ENCODE data around the gene PLB1.

DNA sequence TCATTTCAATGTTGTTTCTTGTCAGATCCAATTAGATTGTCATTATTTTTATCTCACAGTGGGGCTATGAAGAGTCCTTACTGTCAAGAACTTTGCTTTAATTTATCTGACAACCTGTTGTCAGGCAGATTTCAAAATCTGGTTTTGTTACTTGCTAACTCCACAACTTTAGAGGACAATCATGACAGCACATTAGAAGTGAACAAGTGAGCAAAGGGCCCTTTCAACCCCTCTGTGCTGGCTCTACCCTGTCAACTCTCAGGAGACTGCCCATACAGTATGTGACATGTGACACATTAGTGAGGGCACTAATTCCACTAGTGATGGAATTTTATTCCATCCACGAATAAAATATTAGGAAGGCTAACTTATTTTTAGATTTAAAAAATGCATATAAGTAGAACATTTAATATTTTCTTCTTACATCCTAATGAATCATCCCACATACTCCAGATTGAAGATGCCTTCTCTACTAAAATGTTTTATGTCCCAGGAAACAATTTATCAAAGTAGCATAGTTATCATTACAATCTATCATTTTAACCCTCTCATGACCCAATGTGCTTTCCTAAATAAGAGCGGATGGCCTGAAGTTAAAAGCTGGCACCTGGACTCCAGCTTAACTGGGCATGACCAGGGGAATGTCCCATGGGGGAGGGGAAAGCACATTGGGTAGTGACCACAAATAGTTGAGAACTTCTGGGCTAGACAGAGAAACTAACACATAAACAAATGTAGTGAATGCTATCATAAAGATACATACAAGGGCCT, 158.2 kb downstream of the PLB1 start:
- TF ChIP-seq EZH2 (IDR thresholded peaks at IDR 0.05; ENCODE audit: insufficient read depth, poor library complexity, severe bottlenecking) (no peak), EZH2phosphoT487 (IDR thresholded peaks at IDR 0.05; ENCODE audit: insufficient read depth, low read depth) (no peak)
